SK-N-SH (cell line): ENCODE measurements around the gene SMYD2. TPM values are rescaled to one million over a fixed set of nuclear protein-coding genes. Genes with fewer than 3 reads are reported as not detected.

Source experiments
- CTCF ChIA-PET: fragments of 300-600, 350-600 bp; formaldehyde crosslinking; extraction: SDS; loops from one replicate; lab custom pipeline; 2021; lab: Yijun Ruan, JAX
- POLR2A ChIA-PET: fragments of 350-600 bp; sonication (Branson Sonifier 250); formaldehyde crosslinking; extraction: SDS; loops from one replicate; lab custom pipeline; 2020; ENCODE audit warnings: antibody characterized with exemption, inconsistent platforms; lab: Yijun Ruan, JAX
- DNase-seq: peaks from one replicate; pipeline ENCODE4 v3.0.0; 2012
- H2AFZ ChIP-seq: fragments of 200-600 bp; sonication (generic); 2 replicates; pipeline ENCODE4 v1.8.1; 2016; ENCODE audit warnings: antibody characterized with exemption, mild to moderate bottlenecking, low read depth
- H3F3A ChIP-seq: fragments of 200-600 bp; sonication (generic); replicated peaks from 2 replicates; pipeline ENCODE3; 2016; ENCODE audit warnings: antibody characterized with exemption, mild to moderate bottlenecking; ENCODE audit not compliant: insufficient read depth
- H3K27ac ChIP-seq, 2 experiments: fragments of 200-500 bp in 1 of 2; fragments of 200-600 bp in 1 of 2; sonication (Bioruptor generic) in 1 of 2; sonication (generic), shearing (Covaris generic) in 1 of 2; 2 replicates each; pipeline versions ENCODE4 v1.5.1 to v1.6.1; 2014 to 2016; ENCODE audit warnings: low read depth in 2 of 2, inconsistent platforms in 1 of 2, low read length in 1 of 2, mild to moderate bottlenecking in 1 of 2, mixed read lengths in 1 of 2
- H3K27me3 ChIP-seq: fragments of 200-600 bp; sonication (generic), shearing (Covaris generic); 2 replicates; pipeline ENCODE4 v1.6.1; 2016; ENCODE audit warnings: mixed run types; ENCODE audit not compliant: insufficient read depth
- H3K36me3 ChIP-seq, 2 experiments: fragments of 200-500 bp in 1 of 2; fragments of 200-600 bp in 1 of 2; sonication (Bioruptor generic) in 1 of 2; sonication (generic) in 1 of 2; replicated peaks in 1 of 2; 2 replicates each; pipeline versions ENCODE3 to v1.5.1; 2014 to 2016; ENCODE audit warnings: low read length in 1 of 2, mild to moderate bottlenecking in 1 of 2; ENCODE audit not compliant: insufficient read depth in 2 of 2, control insufficient read depth in 1 of 2
- H3K4me1 ChIP-seq, 2 experiments: fragments of 200-500 bp in 1 of 2; fragments of 200-600 bp in 1 of 2; sonication (Bioruptor generic) in 1 of 2; sonication (generic), shearing (Covaris generic) in 1 of 2; 2 replicates each; pipeline versions ENCODE4 v1.5.1 to v1.6.1; 2014 to 2016; ENCODE audit warnings: low read depth in 1 of 2, low read length in 1 of 2, mixed run types in 1 of 2; ENCODE audit not compliant: insufficient read depth in 2 of 2, control insufficient read depth in 1 of 2
- H3K4me2 ChIP-seq: fragments of 200-600 bp; sonication (generic), shearing (Covaris generic); 2 replicates; pipeline ENCODE4 v1.6.1; 2017; ENCODE audit warnings: mixed run types
- H3K4me3 ChIP-seq, 2 experiments: fragments of 200-500 bp in 1 of 2; fragments of 200-600 bp in 1 of 2; sonication (Bioruptor generic) in 1 of 2; sonication (generic), shearing (Covaris generic) in 1 of 2; 2 replicates each; pipeline versions ENCODE4 v1.5.1 to v1.8.1; 2014 to 2016; ENCODE audit warnings: low read depth in 2 of 2, inconsistent platforms in 1 of 2, low read length in 1 of 2, mild to moderate bottlenecking in 1 of 2, mixed read lengths in 1 of 2, moderate library complexity in 1 of 2
- H3K79me2 ChIP-seq: fragments of 200-600 bp; sonication (generic); 2 replicates; pipeline ENCODE4 v1.8.1; 2017; ENCODE audit warnings: mild to moderate bottlenecking; ENCODE audit not compliant: insufficient read depth
- H3K9ac ChIP-seq: fragments of 200-600 bp; sonication (generic); 2 replicates; pipeline ENCODE4 v1.6.1; 2017; ENCODE audit warnings: mixed run types
- H3K9me2 ChIP-seq: fragments of 200-600 bp; sonication (generic); 2 replicates; pipeline ENCODE4 v1.6.1; 2017; ENCODE audit warnings: mixed run types
- H3K9me3 ChIP-seq: fragments of 200-600 bp; sonication (generic); 2 replicates; pipeline ENCODE4 v1.6.1; 2017; ENCODE audit warnings: mixed run types, mild to moderate bottlenecking, moderate library complexity
- H4K20me1 ChIP-seq: fragments of 200-600 bp; sonication (generic); 2 replicates; pipeline ENCODE4 v1.6.1; 2017; ENCODE audit warnings: mild to moderate bottlenecking, mixed run types; ENCODE audit not compliant: insufficient read depth
- FOXM1 ChIP-seq: IDR thresholded peaks from 2 replicates; pipeline ENCODE4 v1.4.0; 2012; ENCODE audit warnings: low read depth, mild to moderate bottlenecking
- MEF2A ChIP-seq: IDR thresholded peaks from 2 replicates; pipeline ENCODE4 v1.4.0; 2012; ENCODE audit warnings: low read depth, borderline replicate concordance
- NFIC ChIP-seq: IDR thresholded peaks from 2 replicates; pipeline ENCODE4 v1.4.0; 2012; ENCODE audit warnings: borderline replicate concordance
- RAD21 ChIP-seq: IDR thresholded peaks from 2 replicates; pipeline ENCODE4 v1.6.1; 2012; ENCODE audit warnings: mild to moderate bottlenecking, low read length
- RFX5 ChIP-seq: IDR thresholded peaks from 2 replicates; pipeline ENCODE4 v1.6.1; 2012; ENCODE audit warnings: mild to moderate bottlenecking, improper control_type of control experiment, low read length
- RXRA ChIP-seq: IDR thresholded peaks from 2 replicates; pipeline ENCODE4 v1.4.0; 2012; ENCODE audit warnings: low read depth, mild to moderate bottlenecking, borderline replicate concordance
- TEAD4 ChIP-seq: IDR thresholded peaks from 2 replicates; pipeline ENCODE4 v1.4.0; 2012; ENCODE audit warnings: mild to moderate bottlenecking, borderline replicate concordance; ENCODE audit not compliant: insufficient read depth
- YY1 ChIP-seq: IDR thresholded peaks from 2 replicates; pipeline ENCODE4 v1.4.0; 2012; ENCODE audit warnings: low read depth, mild to moderate bottlenecking
- ZBTB33 ChIP-seq: IDR thresholded peaks from 2 replicates; pipeline ENCODE4 v1.4.0; 2012; ENCODE audit warnings: low read depth, borderline replicate concordance
- WGBS: methylation state at CpG from one replicate; pipeline ENCODE4 v1.1.6; 2017; ENCODE audit warnings: low lambda C conversion rate; 5-methylcytosine and 5-hydroxymethylcytosine counted together
- polyA plus RNA-seq, 3 experiments: library from polyadenylated mRNA; depleted of rRNA; stranded (reverse); fragments of >200 nt; gene quantifications; 2 replicates each; pipeline ENCODE4 v1.2.3, GENCODE V29; 2012
- TF ChIP-seq, protein P1 (sequence below): IDR thresholded peaks from 2 replicates; pipeline ENCODE4 v1.4.0; 2012; ENCODE audit warnings: low read depth, borderline replicate concordance

Gene SMYD2
- polyA plus RNA-seq, 1 of the 3 experiments (the other 2 are of a cell fraction) = 23.1 TPM

- no peak overlapping the region for H3K4me3 ChIP-seq
- H4K20me1 ChIP-seq = peaks cover 6% of the 10 kb centered on the region; the same call in 1 of the 2 replicates
- H3K9ac ChIP-seq = no peak overlapping the region
- CTCF ChIA-PET = no interaction called here
- H3K9me3 ChIP-seq = no peaks in the 10 kb centered on the region
- H3F3A ChIP-seq = peaks cover 14% of the 10 kb centered on the region
- H3K27ac ChIP-seq = peak overlapping the region; percentile 36 to 55; a peak in 3 of 4 replicates
- H3K36me3 ChIP-seq = peaks cover 51 to 77% of the 10 kb centered on the region in 2 experiments
- H2AFZ ChIP-seq = no peak overlapping the region
- peaks cover 0 to 5% of the 10 kb centered on the region in 2 experiments; a peak in 2 of 4 replicates for H3K4me1 ChIP-seq
- no peak overlapping the region for H3K4me2 ChIP-seq
- DNase-seq = no peak
- peaks cover 61% of the 10 kb centered on the region for H3K79me2 ChIP-seq
- 91% methylated on average over 9 of the region's 9 CpGs for WGBS
- TF ChIP-seq TEAD4 = peak; percentile 39; the same call in 1 of the 2 replicates
- TF ChIP-seq NFIC = peak; percentile 30; the same call in 1 of the 2 replicates
- TF ChIP-seq RFX5 = no peak
- POLR2A ChIA-PET = no interaction called here
- H3K9me2 ChIP-seq = no peaks in the 10 kb centered on the region
- H3K27me3 ChIP-seq = no peaks in the 10 kb centered on the region
Observed at GRCh38 chr1:214377886-214378285, 96.9 kb downstream of the SMYD2 start.

- Histone ChIP-seq H3K9me3 (no peaks in the 10 kb centered on the region), H3K9ac (no peak overlapping the region), H3K4me1 (peaks cover 0 to 5% of the 10 kb centered on the region in 2 experiments; a peak in 2 of 4 replicates), H3K27ac (peak overlapping the region; percentile 55 to 58; a peak in 3 of 4 replicates), H4K20me1 (peaks cover 6% of the 10 kb centered on the region; the same call in 1 of the 2 replicates), H3K79me2 (peaks cover 59% of the 10 kb centered on the region), H3K36me3 (peaks cover 57 to 77% of the 10 kb centered on the region in 2 experiments), H3K9me2 (no peaks in the 10 kb centered on the region), H3F3A (peaks cover 14% of the 10 kb centered on the region), H3K27me3 (no peaks in the 10 kb centered on the region), H2AFZ (no peak overlapping the region), H3K4me2 (no peak overlapping the region), H3K4me3 (no peak overlapping the region)
- ChIA-PET CTCF (no interaction called here), POLR2A (no interaction called here)
- DNase-seq = no peak
- WGBS = 92% methylated on average over 7 of the region's 8 CpGs
- TF ChIP-seq MEF2A = no peak
- no peak for TF ChIP-seq YY1
- TF ChIP-seq RXRA = no peak
- TF ChIP-seq, protein P1, sequence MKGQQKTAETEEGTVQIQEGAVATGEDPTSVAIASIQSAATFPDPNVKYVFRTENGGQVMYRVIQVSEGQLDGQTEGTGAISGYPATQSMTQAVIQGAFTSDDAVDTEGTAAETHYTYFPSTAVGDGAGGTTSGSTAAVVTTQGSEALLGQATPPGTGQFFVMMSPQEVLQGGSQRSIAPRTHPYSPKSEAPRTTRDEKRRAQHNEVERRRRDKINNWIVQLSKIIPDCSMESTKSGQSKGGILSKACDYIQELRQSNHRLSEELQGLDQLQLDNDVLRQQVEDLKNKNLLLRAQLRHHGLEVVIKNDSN = no peak
- no peak for TF ChIP-seq ZBTB33
- no peak for TF ChIP-seq FOXM1
- TF ChIP-seq RAD21 = no peak
Observed at GRCh38 chr1:214378492-214378891, 97.5 kb downstream of the SMYD2 start.
